ENCODE measurements around the gene CH25H. TPM values are rescaled to one million over a fixed set of nuclear protein-coding genes. Genes with fewer than 3 reads are reported as not detected.

Gene CH25H
- total RNA-seq, 1 experiment from 2014 or later, result not detected

DNA sequence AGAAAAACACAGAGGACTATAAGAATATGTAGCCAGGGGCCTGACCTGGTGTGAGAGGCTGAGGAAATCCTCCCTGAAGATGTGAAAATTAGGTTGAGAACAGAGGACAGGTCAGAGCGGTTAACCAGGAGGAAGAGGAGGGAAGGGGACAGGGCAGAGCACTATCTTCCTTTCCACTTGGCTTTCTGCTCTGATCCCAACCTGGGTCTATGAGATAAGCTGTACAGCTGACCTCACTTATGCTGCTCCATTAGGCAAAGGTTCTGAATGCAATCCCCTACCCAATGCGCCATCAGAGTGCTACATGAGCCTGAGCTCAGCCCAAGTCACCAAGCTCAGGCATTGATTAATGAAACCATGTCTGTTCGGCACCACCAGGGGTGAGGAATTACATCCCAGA is 33.9 kb upstream of the CH25H start:
- no peak overlapping the region for H3K4me3 ChIP-seq (ENCODE audit: insufficient read depth, low read depth, low read length)
- H3K27me3 ChIP-seq (ENCODE audit: control insufficient read depth, insufficient read depth, low read length), result no peaks in the 10 kb centered on the region
- H3K36me3 ChIP-seq (replicated peaks; ENCODE audit: control insufficient read depth, insufficient read depth, low read length), result no peaks in the 10 kb centered on the region; the same call in 1 of the 2 replicates
- DNase-seq, result no peak

DNA sequence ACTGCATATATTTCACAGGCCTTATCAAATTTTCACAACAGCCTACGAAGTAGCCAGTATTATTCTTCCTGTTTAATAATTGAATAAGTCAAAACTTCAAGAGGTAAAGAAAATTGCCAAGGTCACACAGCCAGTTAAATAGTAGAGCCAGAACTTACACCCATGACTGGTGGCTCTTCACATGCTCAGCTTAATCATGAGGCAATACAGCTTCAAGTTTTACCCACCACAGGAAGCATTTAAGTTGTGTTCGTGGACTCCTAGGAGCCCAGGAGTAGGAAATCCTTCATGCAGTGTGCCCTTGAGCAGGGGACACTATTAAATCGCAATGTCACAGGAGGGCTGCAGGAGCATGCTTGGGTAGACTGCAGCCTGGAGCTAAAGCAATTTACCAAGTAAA is 33.4 kb upstream of the CH25H start:
- Histone ChIP-seq H3K4me3 (ENCODE audit: insufficient read depth, low read depth, low read length) (no peak overlapping the region), H3K27me3 (ENCODE audit: control insufficient read depth, insufficient read depth, low read length) (no peaks in the 10 kb centered on the region), H3K36me3 (replicated peaks; ENCODE audit: control insufficient read depth, insufficient read depth, low read length) (no peaks in the 10 kb centered on the region; the same call in 1 of the 2 replicates)
- no peak for DNase-seq

DNA sequence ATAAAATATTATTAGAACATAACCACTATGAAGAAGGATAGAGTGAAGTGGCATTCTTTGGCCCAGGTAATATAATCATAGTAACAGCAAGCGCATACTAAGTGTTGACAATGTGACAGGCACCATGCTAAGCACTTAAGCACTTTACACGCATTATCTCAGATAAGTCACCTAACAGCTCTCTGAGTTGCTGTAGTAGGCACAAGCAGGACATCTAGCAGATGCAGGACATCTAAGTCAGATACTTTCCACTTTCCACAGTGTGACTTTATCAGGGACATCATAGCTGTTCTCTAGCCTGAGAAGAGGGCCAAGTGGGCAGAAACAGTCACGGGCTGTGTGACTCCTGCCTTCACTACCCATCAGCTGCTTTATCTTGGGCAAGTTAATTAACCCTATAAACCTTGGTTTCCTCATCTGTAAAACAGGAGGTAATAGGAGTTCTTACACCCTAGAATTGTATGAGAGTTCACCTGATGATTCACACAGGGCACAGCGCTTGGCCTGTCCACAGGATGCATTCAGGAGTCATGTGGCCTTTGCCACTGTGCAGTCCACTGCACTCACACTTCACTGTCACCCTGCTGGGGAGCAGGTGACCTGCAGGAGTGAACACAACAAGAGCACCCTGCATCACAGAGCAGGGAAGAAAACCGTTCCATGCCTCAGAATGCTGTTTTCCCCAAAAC is 32.0 kb upstream of the CH25H start:
- no peak for DNase-seq
- Histone ChIP-seq H3K36me3 (replicated peaks; ENCODE audit: control insufficient read depth, insufficient read depth, low read length) (no peaks in the 10 kb centered on the region; the same call in 1 of the 2 replicates), H3K4me3 (ENCODE audit: insufficient read depth, low read depth, low read length) (no peak overlapping the region), H3K27me3 (ENCODE audit: control insufficient read depth, insufficient read depth, low read length) (no peaks in the 10 kb centered on the region)

DNA sequence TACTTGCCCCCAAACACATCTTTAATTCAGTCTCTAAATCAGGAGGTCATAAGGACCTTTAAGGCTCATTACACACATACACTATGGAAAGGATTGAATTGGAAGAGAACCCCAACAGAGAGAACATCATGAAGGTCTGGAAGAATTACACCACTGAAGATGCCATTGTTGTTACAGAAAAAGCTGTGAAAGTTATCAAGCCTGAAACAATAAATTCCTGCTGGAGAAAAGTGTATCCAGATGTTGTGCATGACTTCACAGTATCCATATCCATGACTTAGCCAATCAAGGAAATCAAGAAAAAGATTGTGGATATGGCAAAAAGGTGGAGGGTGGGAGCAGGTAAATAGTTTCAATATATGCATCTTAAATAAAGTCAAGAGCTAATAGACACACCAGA is 30.7 kb upstream of the CH25H start:
- no peak overlapping the region for H3K4me3 ChIP-seq (ENCODE audit: insufficient read depth, low read depth, low read length)
- H3K36me3 ChIP-seq (replicated peaks; ENCODE audit: control insufficient read depth, insufficient read depth, low read length), result no peaks in the 10 kb centered on the region; the same call in 1 of the 2 replicates
- H3K27me3 ChIP-seq (ENCODE audit: control insufficient read depth, insufficient read depth, low read length), result no peaks in the 10 kb centered on the region
- no peak for DNase-seq

DNA sequence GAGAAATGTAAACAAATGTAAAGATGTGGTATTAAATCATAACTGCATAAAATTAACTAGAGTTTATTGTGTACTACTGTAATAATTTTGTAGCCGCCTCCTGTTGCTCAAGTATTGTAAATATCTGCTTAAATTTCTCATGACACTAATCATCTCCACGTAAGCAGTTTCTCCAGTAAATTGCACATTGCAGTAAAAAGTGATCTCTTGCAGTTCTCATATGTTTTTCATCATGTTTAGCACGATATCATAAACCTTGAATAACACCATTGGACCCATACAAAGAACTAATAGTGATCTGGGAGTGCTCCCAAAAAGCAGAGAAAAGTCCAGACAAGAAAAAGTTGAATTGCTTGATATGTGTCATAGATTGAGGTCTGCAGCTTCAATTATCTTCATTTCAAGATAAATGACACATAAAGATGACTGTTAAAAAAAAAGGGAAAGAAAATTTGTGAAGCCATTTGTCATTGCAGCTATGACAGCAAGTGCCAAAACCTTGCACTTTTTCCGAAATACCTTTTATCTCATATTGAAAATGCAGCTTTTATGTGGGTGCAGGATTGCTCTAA is 29.2 kb upstream of the CH25H start:
- Histone ChIP-seq H3K36me3 (replicated peaks; ENCODE audit: control insufficient read depth, insufficient read depth, low read length) (no peaks in the 10 kb centered on the region; the same call in 1 of the 2 replicates), H3K27me3 (ENCODE audit: control insufficient read depth, insufficient read depth, low read length) (no peaks in the 10 kb centered on the region), H3K4me3 (ENCODE audit: insufficient read depth, low read depth, low read length) (no peak overlapping the region)
- DNase-seq, result no peak

DNA sequence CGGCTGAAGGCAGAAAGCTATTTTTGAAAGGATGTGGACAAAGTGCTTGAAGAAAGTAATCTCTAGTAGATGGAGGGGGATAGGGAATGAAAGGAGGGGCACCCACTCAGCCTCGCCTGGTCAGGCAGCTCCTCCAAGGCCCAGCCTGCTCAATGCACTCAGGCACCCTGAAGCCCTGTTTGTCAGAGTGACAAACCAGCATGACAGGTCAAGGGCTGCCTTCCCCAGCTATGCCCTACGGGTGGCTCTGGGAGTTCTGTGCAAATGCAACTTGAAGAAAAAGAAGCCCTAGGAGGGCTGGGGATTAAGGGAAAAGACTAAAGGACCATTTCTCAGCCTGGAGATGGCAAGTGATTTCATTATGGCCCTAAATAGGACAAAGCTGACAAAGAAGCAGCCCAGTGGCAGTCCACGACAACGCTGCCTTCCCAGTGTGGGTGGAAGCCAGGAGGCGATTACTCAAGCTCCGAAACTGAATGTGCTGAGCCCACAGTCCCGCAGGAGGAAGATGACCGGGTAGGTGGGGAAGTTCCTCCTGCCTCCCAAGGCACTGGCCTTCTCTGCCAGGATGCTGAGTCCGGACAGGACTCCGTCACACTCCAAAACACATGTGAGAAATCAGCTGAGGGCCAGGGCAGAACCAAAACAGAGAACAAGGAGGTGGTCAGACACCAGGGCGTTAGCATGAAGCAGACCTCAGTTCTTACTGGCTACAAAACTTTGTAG is 28.1 kb upstream of the CH25H start:
- Histone ChIP-seq H3K27me3 (ENCODE audit: control insufficient read depth, insufficient read depth, low read length) (no peaks in the 10 kb centered on the region), H3K36me3 (replicated peaks; ENCODE audit: control insufficient read depth, insufficient read depth, low read length) (no peaks in the 10 kb centered on the region; the same call in 1 of the 2 replicates), H3K4me3 (ENCODE audit: insufficient read depth, low read depth, low read length) (no peak overlapping the region)
- DNase-seq, result peak; percentile 26

DNA sequence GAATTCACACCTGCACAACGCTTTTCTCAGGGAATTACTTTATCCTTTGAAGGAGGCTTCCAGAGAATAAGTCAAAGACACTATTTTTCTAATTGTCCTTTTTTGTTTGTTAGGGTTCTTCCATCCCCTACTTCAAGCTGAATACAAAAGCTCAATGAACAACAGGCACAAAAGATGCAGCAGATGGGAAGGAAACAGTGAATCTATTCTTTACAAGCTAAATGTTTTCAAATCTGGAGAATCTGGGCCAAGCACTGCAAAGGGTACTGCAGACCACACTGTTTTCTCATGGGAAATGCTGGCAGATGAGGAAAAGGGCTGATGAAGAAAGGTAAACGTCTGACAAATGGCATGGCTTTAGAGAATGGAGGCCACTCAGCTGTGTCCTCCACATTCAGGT is 25.9 kb upstream of the CH25H start:
- DNase-seq, result no peak
- H3K4me3 ChIP-seq (ENCODE audit: insufficient read depth, low read depth, low read length), result no peak overlapping the region
- H3K27me3 ChIP-seq (ENCODE audit: control insufficient read depth, insufficient read depth, low read length), result no peaks in the 10 kb centered on the region
- no peaks in the 10 kb centered on the region; the same call in 1 of the 2 replicates for H3K36me3 ChIP-seq (replicated peaks; ENCODE audit: control insufficient read depth, insufficient read depth, low read length)

DNA sequence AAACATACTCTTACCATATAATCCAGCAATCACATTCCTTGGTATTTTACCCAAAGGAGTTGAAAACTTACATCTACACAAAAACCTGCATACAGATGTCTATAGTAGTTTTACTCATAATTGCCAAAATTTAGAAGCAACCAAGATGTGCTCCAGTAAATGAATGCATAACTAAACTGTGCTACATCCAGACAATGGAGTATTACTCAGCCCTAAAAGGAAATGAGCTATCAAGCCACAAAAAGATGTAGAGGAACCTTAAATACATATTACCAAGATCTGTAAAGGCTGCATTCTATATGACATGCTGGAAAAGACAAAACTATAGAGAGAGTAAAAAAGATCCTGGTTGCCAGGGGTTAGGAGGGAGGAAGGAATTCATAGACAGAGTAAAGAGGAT is 21.8 kb upstream of the CH25H start:
- no peak overlapping the region for H3K4me3 ChIP-seq (ENCODE audit: insufficient read depth, low read depth, low read length)
- H3K27me3 ChIP-seq (ENCODE audit: control insufficient read depth, insufficient read depth, low read length), result no peaks in the 10 kb centered on the region
- no peaks in the 10 kb centered on the region; the same call in none of the 2 replicates for H3K36me3 ChIP-seq (replicated peaks; ENCODE audit: control insufficient read depth, insufficient read depth, low read length)
- no peak for DNase-seq

DNA sequence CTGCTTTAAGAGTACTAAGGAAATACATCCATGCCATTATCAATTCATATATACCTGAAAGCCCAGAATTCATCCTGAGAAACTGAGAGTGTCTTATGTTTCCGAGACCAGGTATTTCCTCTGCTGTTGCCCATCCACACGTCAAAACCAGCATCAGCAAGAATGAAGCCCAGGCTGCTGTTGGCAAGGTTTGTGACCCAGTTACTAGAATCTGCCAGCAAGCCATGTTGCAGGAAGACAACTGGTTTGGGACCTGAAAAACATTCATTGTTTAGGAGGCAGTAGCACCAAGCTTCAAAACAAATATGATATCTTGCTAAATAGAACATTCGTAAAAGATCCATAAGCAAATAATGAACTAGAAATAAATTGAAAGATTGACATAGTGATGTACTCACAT is 21.0 kb upstream of the CH25H start:
- no peaks in the 10 kb centered on the region; the same call in none of the 2 replicates for H3K36me3 ChIP-seq (replicated peaks; ENCODE audit: control insufficient read depth, insufficient read depth, low read length)
- DNase-seq, result no peak
- no peak overlapping the region for H3K4me3 ChIP-seq (ENCODE audit: insufficient read depth, low read depth, low read length)
- no peaks in the 10 kb centered on the region for H3K27me3 ChIP-seq (ENCODE audit: control insufficient read depth, insufficient read depth, low read length)

DNA sequence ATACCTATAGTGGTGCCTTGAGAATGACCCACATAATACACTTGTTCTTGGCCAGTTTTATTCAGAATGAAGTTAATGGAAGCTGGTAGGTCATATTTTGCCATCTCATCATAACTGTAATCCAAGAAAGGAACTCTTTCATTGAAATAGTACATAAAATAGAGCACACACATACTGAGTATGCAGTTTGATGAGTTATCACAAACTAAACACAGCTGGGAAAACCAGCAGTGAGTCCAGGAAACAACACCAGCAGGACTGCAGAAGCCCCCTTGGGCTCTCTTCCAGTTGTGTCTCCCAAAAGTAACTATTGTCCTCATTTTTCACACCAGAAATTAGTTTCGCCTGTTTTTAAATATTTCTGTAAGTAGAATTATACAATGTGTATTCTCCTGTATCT is 19.8 kb upstream of the CH25H start:
- no peaks in the 10 kb centered on the region for H3K27me3 ChIP-seq (ENCODE audit: control insufficient read depth, insufficient read depth, low read length)
- H3K36me3 ChIP-seq (replicated peaks; ENCODE audit: control insufficient read depth, insufficient read depth, low read length), result no peaks in the 10 kb centered on the region; the same call in none of the 2 replicates
- no peak overlapping the region for H3K4me3 ChIP-seq (ENCODE audit: insufficient read depth, low read depth, low read length)
- DNase-seq, result no peak

DNA sequence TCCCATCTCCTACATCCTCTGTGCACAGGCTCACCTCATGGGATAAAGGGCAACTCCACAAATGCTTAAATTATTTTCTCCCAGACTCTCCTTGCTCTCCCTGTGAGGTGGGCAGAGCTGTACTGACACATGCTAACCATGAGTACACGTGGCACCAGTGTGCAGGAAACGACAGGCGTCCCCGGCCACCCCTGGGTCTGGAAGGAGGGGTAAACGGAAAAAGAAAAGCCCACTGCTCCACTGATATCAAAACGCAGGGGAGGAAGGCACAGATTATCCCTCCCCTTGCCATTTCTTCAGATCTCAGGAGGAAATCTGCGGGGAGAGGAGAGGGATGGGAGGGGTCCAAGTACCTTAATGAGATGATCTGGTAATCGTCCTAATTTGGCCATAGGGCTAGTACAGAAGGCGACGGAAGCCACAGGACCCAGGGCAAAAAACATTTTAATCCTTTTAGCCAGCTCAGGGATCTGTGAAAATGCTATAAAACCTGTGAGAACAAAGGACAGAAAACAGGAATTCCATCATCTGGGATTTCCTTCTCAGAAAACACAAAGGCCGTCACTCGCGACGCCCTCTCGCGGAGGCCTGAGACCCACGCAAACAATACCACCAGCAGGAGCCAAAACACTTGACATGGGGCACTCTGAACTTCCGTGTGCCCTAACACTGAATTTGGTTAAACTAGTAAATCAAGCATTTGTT is 17.8 kb upstream of the CH25H start:
- H3K36me3 ChIP-seq (replicated peaks; ENCODE audit: control insufficient read depth, insufficient read depth, low read length), result no peaks in the 10 kb centered on the region; the same call in none of the 2 replicates
- no peaks in the 10 kb centered on the region for H3K27me3 ChIP-seq (ENCODE audit: control insufficient read depth, insufficient read depth, low read length)
- DNase-seq, result no peak
- no peak overlapping the region for H3K4me3 ChIP-seq (ENCODE audit: insufficient read depth, low read depth, low read length)

DNA sequence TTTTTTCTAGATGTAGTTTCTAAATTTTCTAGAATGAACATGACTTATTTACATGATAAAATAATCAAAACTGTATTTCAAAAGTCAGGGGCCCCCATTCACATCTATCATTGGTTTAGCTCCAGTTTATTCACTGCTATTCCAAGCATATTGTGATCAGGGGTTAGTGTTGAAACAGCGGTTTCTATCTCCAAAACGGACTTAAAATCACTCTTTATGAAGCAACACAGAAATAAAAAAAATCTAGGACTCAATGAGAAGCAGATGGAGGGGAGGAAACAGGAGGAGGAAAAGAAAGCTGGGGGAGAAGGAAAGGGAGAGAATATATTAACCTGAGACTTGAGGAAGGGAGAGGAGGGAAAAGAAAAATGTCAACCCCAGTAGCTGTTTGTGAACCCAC is 14.8 kb upstream of the CH25H start:
- DNase-seq, result no peak
- Histone ChIP-seq H3K36me3 (replicated peaks; ENCODE audit: control insufficient read depth, insufficient read depth, low read length) (no peaks in the 10 kb centered on the region), H3K27me3 (ENCODE audit: control insufficient read depth, insufficient read depth, low read length) (no peaks in the 10 kb centered on the region), H3K4me3 (ENCODE audit: insufficient read depth, low read depth, low read length) (no peak overlapping the region)

DNA sequence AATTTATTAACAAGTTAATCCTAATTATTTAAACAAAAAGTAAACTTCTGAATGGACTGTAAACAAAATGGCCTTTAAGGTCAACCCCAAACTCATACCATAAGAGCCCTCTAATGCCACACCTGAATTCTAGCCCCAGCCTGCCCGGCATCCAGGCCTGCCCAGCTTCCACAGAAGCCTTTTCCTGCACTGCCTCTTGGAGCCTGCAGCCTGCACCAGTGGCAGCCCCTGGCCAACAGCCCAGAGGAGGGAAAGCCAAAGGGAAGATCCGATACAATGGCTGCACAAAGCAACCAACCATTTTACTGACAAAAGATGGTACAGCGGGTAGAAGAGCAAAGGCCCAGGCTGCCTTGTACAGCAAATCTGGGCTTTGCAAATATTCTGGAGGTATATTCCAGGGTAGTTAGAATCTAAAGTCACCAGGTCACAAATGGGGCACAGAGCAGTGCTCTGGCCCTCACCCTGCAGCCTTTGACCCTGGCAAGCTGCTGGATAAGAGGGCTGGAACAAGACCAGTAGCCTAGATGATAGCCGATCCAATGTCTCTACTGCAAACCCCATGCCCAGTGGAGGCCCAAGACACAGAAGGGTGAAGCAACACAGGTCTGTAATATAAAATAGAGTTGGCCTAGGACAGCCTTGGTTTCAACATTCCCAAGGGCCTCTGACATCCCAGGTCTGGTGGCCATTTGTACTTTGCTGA is 12.5 kb upstream of the CH25H start:
- no peak overlapping the region for H3K4me3 ChIP-seq (ENCODE audit: insufficient read depth, low read depth, low read length)
- no peaks in the 10 kb centered on the region for H3K27me3 ChIP-seq (ENCODE audit: control insufficient read depth, insufficient read depth, low read length)
- no peaks in the 10 kb centered on the region for H3K36me3 ChIP-seq (replicated peaks; ENCODE audit: control insufficient read depth, insufficient read depth, low read length)
- DNase-seq, result no peak

Data from H7 (cell line).